Gastrocnemius medialis (tissue), 4 donors: Measurements from ENCODE around the gene TRIM8. TPM values are rescaled to one million over a fixed set of nuclear protein-coding genes. Genes with fewer than 3 reads are reported as not detected.

ENCODE experiments used
- ATAC-seq, 2 donors: fragments of 150-250 bp; one replicate each; pipeline ENCODE4 v1.9.1; 2016
- DNase-seq, 2 donors: peaks; one replicate each; pipeline ENCODE4 v3.0.0-alpha.2; 2019
- H3K27ac ChIP-seq, 4 donors: fragments of 200-600 bp; sonication (generic); 1 replicate in 1 of 4; 2 replicates in 3 of 4; pipeline ENCODE4 v1.5.1; 2016 to 2018; ENCODE audit warnings: mild to moderate bottlenecking in 2 of 4, moderate library complexity in 1 of 4
- H3K27me3 ChIP-seq, 3 donors: fragments of 200-600 bp; sonication (generic) in 2 of 3; 1 replicate in 1 of 3; 2 replicates in 2 of 3; pipeline versions ENCODE4 v1.5.1 to v1.6.0; 2016 to 2019; ENCODE audit warnings: mild to moderate bottlenecking in 1 of 3, moderate library complexity in 1 of 3
- H3K36me3 ChIP-seq, 2 donors: fragments of 200-600 bp; sonication (generic) in 1 of 2; one replicate each; pipeline ENCODE4 v1.5.1; 2017 to 2018
- H3K4me1 ChIP-seq, 2 donors: fragments of 200-600 bp; sonication (generic) in 1 of 2; one replicate each; pipeline ENCODE4 v1.5.1; 2016 to 2017; ENCODE audit warnings: mild to moderate bottlenecking in 2 of 2
- H3K4me3 ChIP-seq, 4 donors: fragments of 200-600 bp; sonication (generic) in 3 of 4; 1 replicate in 1 of 4; 2 replicates in 3 of 4; pipeline ENCODE4 v1.5.1; 2016 to 2019; ENCODE audit warnings: mild to moderate bottlenecking in 2 of 4
- H3K9me3 ChIP-seq, 3 donors: fragments of 200-600 bp; sonication (generic) in 2 of 3; 1 replicate in 1 of 3; 2 replicates in 2 of 3; pipeline ENCODE4 v1.5.1; 2016 to 2019
- POLR2A ChIP-seq, 2 donors: fragments of 450-650 bp; IDR thresholded peaks; one replicate each; pipeline ENCODE4 v1.6.1; 2017; ENCODE audit warnings: antibody characterized with exemption in 2 of 2, mild to moderate bottlenecking in 2 of 2, moderate library complexity in 2 of 2
- in situ Hi-C, 4 donors: fragments of 200-750 bp; cut with MboI; loops; one replicate each; pipeline versions ENCODE4 v1.15.0 to v1.8.0; 2017; ENCODE audit warnings: low sequenced_read_pairs in 4 of 4
- intact Hi-C: fragments of 100-400 bp; cut with DNase I; formaldehyde crosslinking; loops from one replicate; pipeline ENCODE4 v1.15.1; 2023; ENCODE audit warnings: low total_unique reads
- total RNA-seq, 4 donors: library from RNA; depleted of rRNA; stranded (reverse); fragments of >200 nt; gene quantifications; one replicate each; pipeline versions ENCODE4 v1.1.0 to v1.2.3, GENCODE V29; 2016
- TF ChIP-seq, protein P1 (sequence below), 5 experiments: fragments of 450-650 bp in 3 of 5; fragments of 200-600 bp in 2 of 5; sonication (generic) in 2 of 5; IDR thresholded peaks in 4 of 5; conservative IDR thresholded peaks in 1 of 5; 1 replicate in 4 of 5; 2 replicates in 1 of 5; pipeline ENCODE4 v1.5.1; 2016 to 2019; ENCODE audit warnings: antibody characterized with exemption in 5 of 5, mild to moderate bottlenecking in 3 of 5, moderate library complexity in 3 of 5

The TRIM8 gene, protein sequence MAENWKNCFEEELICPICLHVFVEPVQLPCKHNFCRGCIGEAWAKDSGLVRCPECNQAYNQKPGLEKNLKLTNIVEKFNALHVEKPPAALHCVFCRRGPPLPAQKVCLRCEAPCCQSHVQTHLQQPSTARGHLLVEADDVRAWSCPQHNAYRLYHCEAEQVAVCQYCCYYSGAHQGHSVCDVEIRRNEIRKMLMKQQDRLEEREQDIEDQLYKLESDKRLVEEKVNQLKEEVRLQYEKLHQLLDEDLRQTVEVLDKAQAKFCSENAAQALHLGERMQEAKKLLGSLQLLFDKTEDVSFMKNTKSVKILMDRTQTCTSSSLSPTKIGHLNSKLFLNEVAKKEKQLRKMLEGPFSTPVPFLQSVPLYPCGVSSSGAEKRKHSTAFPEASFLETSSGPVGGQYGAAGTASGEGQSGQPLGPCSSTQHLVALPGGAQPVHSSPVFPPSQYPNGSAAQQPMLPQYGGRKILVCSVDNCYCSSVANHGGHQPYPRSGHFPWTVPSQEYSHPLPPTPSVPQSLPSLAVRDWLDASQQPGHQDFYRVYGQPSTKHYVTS
- total RNA-seq, result 100 to 1,000 TPM; 113 to 222 (median 138) TPM

DNA sequence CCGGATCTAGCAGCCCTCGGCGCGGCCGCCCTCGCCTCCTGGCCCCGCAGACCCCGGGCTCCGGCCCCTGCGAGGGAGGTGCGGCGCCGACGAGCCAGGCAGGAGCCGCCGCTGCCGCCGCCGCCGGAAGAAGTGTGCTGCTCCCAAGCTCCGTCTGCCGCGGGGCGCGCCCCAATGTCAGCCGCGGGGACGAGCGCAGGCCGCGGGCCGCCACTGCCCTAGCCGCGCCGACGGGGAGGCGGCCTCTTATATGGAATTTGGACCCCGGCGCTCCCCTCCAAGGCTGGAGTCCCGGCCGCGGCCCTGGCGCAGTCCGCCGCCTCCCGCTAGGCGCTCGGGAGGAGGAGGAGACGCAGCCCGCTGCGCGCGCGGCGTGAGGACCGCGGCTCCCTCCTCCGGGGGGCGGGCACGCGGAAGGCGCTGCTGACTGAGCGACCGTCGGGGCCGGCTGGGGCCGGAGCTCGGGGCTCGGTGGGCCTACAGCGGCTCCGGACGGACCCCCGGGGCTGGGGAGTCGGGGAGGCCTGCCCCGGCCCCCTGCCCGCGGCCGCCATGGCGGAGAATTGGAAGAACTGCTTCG is at the start of gene TRIM8:
Gene TRIM8, plus strand, starts transcription at position 414 of the 580 bp plus-strand sequence. Its CDS starts 139 bp downstream, at position 553.
- no peak for DNase-seq
- ATAC-seq, result peak in 1 of 2 donors; percentile 9
- intact Hi-C loops, result no loop called here

DNA sequence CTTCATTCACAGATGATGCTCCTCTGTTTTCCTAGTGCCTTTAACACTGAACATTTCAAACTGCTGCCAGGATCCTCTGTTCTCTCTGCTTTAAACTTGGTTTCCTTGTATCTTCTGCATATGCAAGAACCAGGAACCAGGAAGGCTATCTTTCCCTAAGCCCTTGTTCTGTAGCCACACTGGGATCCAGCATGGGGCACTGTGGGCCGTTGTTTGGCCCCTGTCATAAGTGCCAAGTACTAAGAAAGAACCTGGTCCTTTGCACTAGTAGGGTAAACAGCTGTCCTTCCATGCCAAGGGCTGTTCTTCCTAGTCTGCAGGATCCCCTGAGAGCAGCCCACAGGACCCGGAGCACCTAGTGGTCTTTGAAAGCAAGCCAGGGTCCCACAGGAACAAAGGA is 49.0 kb upstream of the TRIM8 start:
- in situ Hi-C loops (loop anchor here in 1 of 4 donors (10.0 to 25.0 kb wide), 2 partner anchors 80 to 208 kb away; partner anchors contain the start of gene NFKB2), intact Hi-C loops (loop anchor here (5.0 kb wide), 1 partner anchor 93 kb away; the partner anchor contains the start of genes ACTR1A and SUFU)
- peaks cover 33 to 44% of the 10 kb centered on the region in 2 donors for H3K4me1 ChIP-seq
- no peak for DNase-seq
- no peaks in the 10 kb centered on the region for H3K9me3 ChIP-seq
- no peak overlapping the region for H3K27ac ChIP-seq
- ATAC-seq, result no peak
- H3K27me3 ChIP-seq, result no peaks in the 10 kb centered on the region
- no peak overlapping the region for H3K4me3 ChIP-seq
- peaks cover 0 to 10% of the 10 kb centered on the region in 2 donors for H3K36me3 ChIP-seq
- TF ChIP-seq POLR2A (IDR thresholded peaks at IDR 0.05), result no peak
- TF ChIP-seq, protein P1, sequence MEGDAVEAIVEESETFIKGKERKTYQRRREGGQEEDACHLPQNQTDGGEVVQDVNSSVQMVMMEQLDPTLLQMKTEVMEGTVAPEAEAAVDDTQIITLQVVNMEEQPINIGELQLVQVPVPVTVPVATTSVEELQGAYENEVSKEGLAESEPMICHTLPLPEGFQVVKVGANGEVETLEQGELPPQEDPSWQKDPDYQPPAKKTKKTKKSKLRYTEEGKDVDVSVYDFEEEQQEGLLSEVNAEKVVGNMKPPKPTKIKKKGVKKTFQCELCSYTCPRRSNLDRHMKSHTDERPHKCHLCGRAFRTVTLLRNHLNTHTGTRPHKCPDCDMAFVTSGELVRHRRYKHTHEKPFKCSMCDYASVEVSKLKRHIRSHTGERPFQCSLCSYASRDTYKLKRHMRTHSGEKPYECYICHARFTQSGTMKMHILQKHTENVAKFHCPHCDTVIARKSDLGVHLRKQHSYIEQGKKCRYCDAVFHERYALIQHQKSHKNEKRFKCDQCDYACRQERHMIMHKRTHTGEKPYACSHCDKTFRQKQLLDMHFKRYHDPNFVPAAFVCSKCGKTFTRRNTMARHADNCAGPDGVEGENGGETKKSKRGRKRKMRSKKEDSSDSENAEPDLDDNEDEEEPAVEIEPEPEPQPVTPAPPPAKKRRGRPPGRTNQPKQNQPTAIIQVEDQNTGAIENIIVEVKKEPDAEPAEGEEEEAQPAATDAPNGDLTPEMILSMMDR (IDR thresholded peaks at IDR 0.05 in 4 of 5, conservative IDR thresholded peaks at IDR 0.05 in 1 of 5), result no peak

More for the DNA sequence above, at the start of gene TRIM8:
- peak within 1 kb of the TSS; percentile 62 to 90 (median 80) for H3K4me3 ChIP-seq
- H3K36me3 ChIP-seq, result no peaks in the 10 kb centered on the region
- no peaks in the 10 kb centered on the region for H3K9me3 ChIP-seq
- H3K27me3 ChIP-seq, result no peaks in the 10 kb centered on the region
- TF ChIP-seq POLR2A (IDR thresholded peaks at IDR 0.05), result no peak
- TF ChIP-seq, protein P1 (IDR thresholded peaks at IDR 0.05 in 4 of 5, conservative IDR thresholded peaks at IDR 0.05 in 1 of 5), result peak in 2 of 5 experiments; percentile 7 to 13
- in situ Hi-C loops, result no loop called here
- H3K27ac ChIP-seq, result peak within 1 kb of the TSS; percentile 99 to 100 (median 100)
- peaks cover 32 to 35% of the 10 kb centered on the region in 2 donors for H3K4me1 ChIP-seq

DNA sequence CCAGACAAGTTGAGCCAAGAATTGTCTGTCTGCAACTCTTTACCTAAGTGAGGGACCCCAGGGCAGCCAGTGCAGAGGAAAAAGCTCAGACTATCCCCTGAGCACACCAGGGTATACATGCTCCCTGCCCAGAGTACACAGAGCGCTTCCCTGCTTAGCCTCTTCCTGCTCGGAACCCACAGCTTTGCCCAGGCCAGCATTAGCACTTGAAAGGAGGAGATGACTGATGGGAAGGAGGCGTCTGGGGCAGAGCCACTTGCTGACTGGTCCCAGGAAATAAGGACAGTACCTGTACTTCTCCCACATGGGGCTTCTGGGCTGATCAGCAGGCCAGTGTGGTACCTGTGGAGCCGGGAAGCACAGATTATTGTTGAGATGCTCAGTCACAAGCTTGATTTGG is 48.4 kb upstream of the TRIM8 start:
- no peaks in the 10 kb centered on the region for H3K27me3 ChIP-seq
- TF ChIP-seq, protein P1 (IDR thresholded peaks at IDR 0.05 in 4 of 5, conservative IDR thresholded peaks at IDR 0.05 in 1 of 5), result no peak
- no peak for TF ChIP-seq POLR2A (IDR thresholded peaks at IDR 0.05)
- H3K9me3 ChIP-seq, result no peaks in the 10 kb centered on the region
- in situ Hi-C loops (loop anchor here in 1 of 4 donors (10.0 to 25.0 kb wide), 2 partner anchors 81 to 209 kb away; partner anchors contain the start of gene NFKB2), intact Hi-C loops (loop anchor here (5.0 kb wide), 1 partner anchor 94 kb away; the partner anchor contains the start of genes ACTR1A and SUFU)
- ATAC-seq (no peak), DNase-seq (no peak)
- peak overlapping the region in 1 of 4 donors; percentile 50 for H3K27ac ChIP-seq
- peaks cover 39 to 50% of the 10 kb centered on the region in 2 donors for H3K4me1 ChIP-seq
- H3K4me3 ChIP-seq, result no peak overlapping the region
- peaks cover 0 to 10% of the 10 kb centered on the region in 2 donors for H3K36me3 ChIP-seq

DNA sequence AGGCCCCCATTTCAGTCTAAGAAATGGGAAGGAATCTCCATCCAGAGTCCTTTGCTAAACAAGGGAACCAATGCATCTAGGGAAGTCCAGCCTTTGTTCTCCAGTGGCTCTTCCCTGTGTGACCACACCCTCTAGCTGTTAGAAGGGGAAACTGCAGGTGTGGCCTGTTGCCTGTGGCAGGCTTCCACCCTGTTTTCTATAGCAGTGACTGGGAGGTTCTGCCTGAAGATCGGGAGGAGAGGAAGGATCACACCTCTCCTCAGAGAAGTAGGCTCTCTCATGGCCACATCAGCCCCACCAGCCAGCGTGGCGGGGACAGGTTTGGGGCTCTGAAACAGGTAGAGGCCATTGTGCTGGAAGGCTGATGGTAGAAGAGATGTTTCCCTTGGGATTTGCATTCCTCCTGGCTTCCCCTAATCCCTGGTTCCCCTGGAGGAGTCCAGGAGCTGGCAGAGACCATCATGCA is 47.7 kb upstream of the TRIM8 start:
- H3K36me3 ChIP-seq, result peaks cover 0 to 10% of the 10 kb centered on the region in 2 donors
- intact Hi-C loops, result loop anchor here (5.0 kb wide), 1 partner anchor 94 kb away; the partner anchor contains the start of genes ACTR1A and SUFU
- peak overlapping the region; percentile 26 to 79 (median 60) for H3K27ac ChIP-seq
- H3K4me3 ChIP-seq, result no peak overlapping the region
- DNase-seq (peak in 1 of 2 donors; percentile 66), ATAC-seq (peak; percentile 65 to 84)
- in situ Hi-C loops, result loop anchor here in 1 of 4 donors (10.0 to 25.0 kb wide), 2 partner anchors 82 to 209 kb away; partner anchors contain the start of gene NFKB2
- TF ChIP-seq, protein P1 (IDR thresholded peaks at IDR 0.05 in 4 of 5, conservative IDR thresholded peaks at IDR 0.05 in 1 of 5), result peak; percentile 76 to 86 (median 79)
- no peak for TF ChIP-seq POLR2A (IDR thresholded peaks at IDR 0.05)
- H3K4me1 ChIP-seq, result peaks cover 46 to 56% of the 10 kb centered on the region in 2 donors
- H3K27me3 ChIP-seq, result no peaks in the 10 kb centered on the region
- H3K9me3 ChIP-seq, result no peaks in the 10 kb centered on the region
